ENCODE measurements around the gene ZFYVE9. TPM values are rescaled to one million over a fixed set of nuclear protein-coding genes. Genes with fewer than 3 reads are reported as not detected.

ZFYVE9 gene
- total RNA-seq, 1 experiment from 2014 or later, result 14.2 TPM

DNA sequence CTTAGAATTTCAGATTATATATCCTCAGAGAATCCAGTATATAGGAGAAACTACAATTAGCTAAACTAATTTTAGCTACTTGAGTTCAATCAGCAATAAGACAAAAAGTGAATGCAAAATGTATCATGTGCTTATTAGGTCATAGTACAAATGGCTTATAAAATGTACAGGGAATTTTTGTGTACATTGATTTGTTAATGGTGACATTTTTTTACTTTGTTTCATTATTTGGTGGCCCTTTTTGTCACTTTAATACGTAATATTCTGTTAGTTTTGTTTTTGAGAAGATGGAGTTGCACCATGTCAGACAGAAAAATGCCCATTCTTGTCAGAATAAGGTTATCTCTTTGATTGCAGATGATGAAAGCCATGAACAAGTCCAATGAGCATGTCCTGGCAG lies 190.5 kb downstream of the ZFYVE9 start:
- no peaks in the 10 kb centered on the region for H3K9me3 ChIP-seq (ENCODE audit: control insufficient read depth in 1 of 2, insufficient read depth in 1 of 2, low read depth in 1 of 2, low read length in 2 of 2)
- BruUV-seq (replicated peaks), result no TSS peak
- no peaks in the 10 kb centered on the region for H3K4me1 ChIP-seq (ENCODE audit: control insufficient read depth in 1 of 2, insufficient read depth in 2 of 2, low read length in 2 of 2)
- ChIA-PET CTCF (no interaction called here), RAD21 (ENCODE audit: low non-redundant PET in 1 of 2, low total read pairs in 2 of 2, uncharacterized antibody in 2 of 2, unreplicated experiment in 2 of 2) (no interaction called here), POLR2A (no interaction called here)
- H4K20me1 ChIP-seq (ENCODE audit: insufficient read depth), result no peaks in the 10 kb centered on the region
- no peak overlapping the region for H3K4me2 ChIP-seq (ENCODE audit: low read length)
- DNase-seq (ENCODE audit: low read depth, low spot score) (no peak), ATAC-seq (no peak)
- TF ChIP-seq REST (IDR thresholded peaks at IDR 0.05; ENCODE audit: low read depth), result no peak
- TF ChIP-seq, protein P1, sequence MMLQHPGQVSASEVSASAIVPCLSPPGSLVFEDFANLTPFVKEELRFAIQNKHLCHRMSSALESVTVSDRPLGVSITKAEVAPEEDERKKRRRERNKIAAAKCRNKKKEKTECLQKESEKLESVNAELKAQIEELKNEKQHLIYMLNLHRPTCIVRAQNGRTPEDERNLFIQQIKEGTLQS (IDR thresholded peaks at IDR 0.05), result no peak
- TF ChIP-seq JUND (IDR thresholded peaks at IDR 0.05), result no peak
- TF ChIP-seq SP1 (IDR thresholded peaks at IDR 0.05; ENCODE audit: low read depth), result no peak
- no peak for TF ChIP-seq CEBPB (IDR thresholded peaks at IDR 0.05; ENCODE audit: low read depth)
- TF ChIP-seq, protein P2, sequence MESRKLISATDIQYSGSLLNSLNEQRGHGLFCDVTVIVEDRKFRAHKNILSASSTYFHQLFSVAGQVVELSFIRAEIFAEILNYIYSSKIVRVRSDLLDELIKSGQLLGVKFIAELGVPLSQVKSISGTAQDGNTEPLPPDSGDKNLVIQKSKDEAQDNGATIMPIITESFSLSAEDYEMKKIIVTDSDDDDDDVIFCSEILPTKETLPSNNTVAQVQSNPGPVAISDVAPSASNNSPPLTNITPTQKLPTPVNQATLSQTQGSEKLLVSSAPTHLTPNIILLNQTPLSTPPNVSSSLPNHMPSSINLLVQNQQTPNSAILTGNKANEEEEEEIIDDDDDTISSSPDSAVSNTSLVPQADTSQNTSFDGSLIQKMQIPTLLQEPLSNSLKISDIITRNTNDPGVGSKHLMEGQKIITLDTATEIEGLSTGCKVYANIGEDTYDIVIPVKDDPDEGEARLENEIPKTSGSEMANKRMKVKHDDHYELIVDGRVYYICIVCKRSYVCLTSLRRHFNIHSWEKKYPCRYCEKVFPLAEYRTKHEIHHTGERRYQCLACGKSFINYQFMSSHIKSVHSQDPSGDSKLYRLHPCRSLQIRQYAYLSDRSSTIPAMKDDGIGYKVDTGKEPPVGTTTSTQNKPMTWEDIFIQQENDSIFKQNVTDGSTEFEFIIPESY (IDR thresholded peaks at IDR 0.05; ENCODE audit: extremely low read depth, insufficient replicate concordance, low read length), result no peak
- TF ChIP-seq SIN3A (IDR thresholded peaks at IDR 0.05; ENCODE audit: low read depth), result no peak
- no peak for TF ChIP-seq TCF7L2 (IDR thresholded peaks at IDR 0.05; ENCODE audit: borderline replicate concordance, extremely low read depth, insufficient read depth, insufficient read length)
- no peak for TF ChIP-seq ZNF274 (IDR thresholded peaks at IDR 0.05; ENCODE audit: low read depth, low read length)
- no peak for TF ChIP-seq ELF1 (IDR thresholded peaks at IDR 0.05; ENCODE audit: borderline replicate concordance, low read depth)
- TF ChIP-seq, protein P3, sequence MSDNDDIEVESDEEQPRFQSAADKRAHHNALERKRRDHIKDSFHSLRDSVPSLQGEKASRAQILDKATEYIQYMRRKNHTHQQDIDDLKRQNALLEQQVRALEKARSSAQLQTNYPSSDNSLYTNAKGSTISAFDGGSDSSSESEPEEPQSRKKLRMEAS (IDR thresholded peaks at IDR 0.05), result no peak
- no peak for TF ChIP-seq POLR2A (IDR thresholded peaks at IDR 0.05; ENCODE audit: borderline replicate concordance, extremely low read depth, insufficient read depth, insufficient read length)
- no peak for TF ChIP-seq EZH2phosphoT487 (IDR thresholded peaks at IDR 0.05; ENCODE audit: borderline replicate concordance)
- no peak for TF ChIP-seq ZFX (IDR thresholded peaks at IDR 0.05)
- TF ChIP-seq YY1 (IDR thresholded peaks at IDR 0.05; ENCODE audit: extremely low read depth, insufficient replicate concordance, low read depth, low read length), result no peak
- no peak for TF ChIP-seq FOSL1 (IDR thresholded peaks at IDR 0.05; ENCODE audit: low read depth)
- no peak for TF ChIP-seq RAD21 (IDR thresholded peaks at IDR 0.05; ENCODE audit: low read depth)
- H3K27ac ChIP-seq (ENCODE audit: low read depth, low read length), result no peak overlapping the region
- no peaks in the 10 kb centered on the region for H3K27me3 ChIP-seq (ENCODE audit: insufficient read depth, low read length)
- H3K9me2 ChIP-seq (ENCODE audit: insufficient read depth), result no peaks in the 10 kb centered on the region
- no peak overlapping the region for H3K4me3 ChIP-seq (replicated peaks in 1 of 2; ENCODE audit: low read depth in 1 of 2, low read length in 2 of 2)
- intact Hi-C loops (cut with micrococcal nuclease), result no loop called here
- no peaks in the 10 kb centered on the region for H3K36me3 ChIP-seq (ENCODE audit: control insufficient read depth in 1 of 2, insufficient read depth in 2 of 2, low read length in 2 of 2)
- no peak overlapping the region for H2AFZ ChIP-seq (ENCODE audit: low read depth, low read length, poor library complexity, severe bottlenecking)
- no peak overlapping the region for H3K9ac ChIP-seq (ENCODE audit: low read length)
- no peaks in the 10 kb centered on the region for H3K79me2 ChIP-seq (ENCODE audit: insufficient read depth, low read length)

All from HCT116 (cell line).